ENCODE measurements around the gene ZNF536.

DNA sequence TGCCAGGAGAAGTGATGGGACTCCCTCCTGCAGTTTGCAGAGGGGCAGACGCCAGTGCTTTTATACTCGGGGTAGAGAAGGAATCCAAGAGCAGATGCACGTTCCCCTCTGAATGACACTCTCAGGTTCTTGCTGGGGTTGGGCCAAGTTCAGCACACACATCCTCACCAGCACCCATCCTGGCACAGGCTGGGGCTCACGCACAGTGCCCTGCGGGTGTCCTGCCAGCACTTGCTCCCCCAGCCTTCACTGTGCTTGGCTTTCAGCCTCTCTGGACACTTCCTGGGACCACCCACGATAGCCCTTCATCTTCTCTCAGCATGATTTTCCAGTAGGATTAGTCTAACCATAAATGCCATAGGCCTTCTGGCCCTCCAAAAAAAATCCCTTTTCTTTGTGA lies 158.6 kb downstream of the ZNF536 start:
- TF ChIP-seq, protein P1, sequence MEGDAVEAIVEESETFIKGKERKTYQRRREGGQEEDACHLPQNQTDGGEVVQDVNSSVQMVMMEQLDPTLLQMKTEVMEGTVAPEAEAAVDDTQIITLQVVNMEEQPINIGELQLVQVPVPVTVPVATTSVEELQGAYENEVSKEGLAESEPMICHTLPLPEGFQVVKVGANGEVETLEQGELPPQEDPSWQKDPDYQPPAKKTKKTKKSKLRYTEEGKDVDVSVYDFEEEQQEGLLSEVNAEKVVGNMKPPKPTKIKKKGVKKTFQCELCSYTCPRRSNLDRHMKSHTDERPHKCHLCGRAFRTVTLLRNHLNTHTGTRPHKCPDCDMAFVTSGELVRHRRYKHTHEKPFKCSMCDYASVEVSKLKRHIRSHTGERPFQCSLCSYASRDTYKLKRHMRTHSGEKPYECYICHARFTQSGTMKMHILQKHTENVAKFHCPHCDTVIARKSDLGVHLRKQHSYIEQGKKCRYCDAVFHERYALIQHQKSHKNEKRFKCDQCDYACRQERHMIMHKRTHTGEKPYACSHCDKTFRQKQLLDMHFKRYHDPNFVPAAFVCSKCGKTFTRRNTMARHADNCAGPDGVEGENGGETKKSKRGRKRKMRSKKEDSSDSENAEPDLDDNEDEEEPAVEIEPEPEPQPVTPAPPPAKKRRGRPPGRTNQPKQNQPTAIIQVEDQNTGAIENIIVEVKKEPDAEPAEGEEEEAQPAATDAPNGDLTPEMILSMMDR (IDR thresholded peaks at IDR 0.05; ENCODE audit: insufficient read depth, low read depth, low read length), result no peak
- TF ChIP-seq EZH2 (IDR thresholded peaks at IDR 0.05; ENCODE audit: insufficient read depth, low read length), result no peak

Data from astrocyte (in vitro differentiated cells and primary cell).